Mesendoderm (in vitro differentiated cells): ENCODE measurements around the gene ROR1.

Source experiments
- DNase-seq: peaks from one replicate; pipeline ENCODE4 v3.0.0; 2013
- H2AK5ac ChIP-seq: 2 replicates; pipeline ENCODE4 v1.6.1; 2013; ENCODE audit warnings: low read length, inconsistent platforms
- H2BK120ac ChIP-seq: 2 replicates; pipeline ENCODE4 v1.6.1; 2013; ENCODE audit warnings: low read depth, mild to moderate bottlenecking, low read length, moderate library complexity, mixed read lengths
- H2BK15ac ChIP-seq: replicated peaks from 2 replicates; pipeline ENCODE4 v1.6.1; 2013; ENCODE audit warnings: low read depth, mild to moderate bottlenecking, moderate library complexity
- H2BK5ac ChIP-seq: 2 replicates; pipeline ENCODE4 v1.6.1; 2013; ENCODE audit warnings: low read length, inconsistent platforms
- H3K18ac ChIP-seq: 2 replicates; pipeline ENCODE4 v1.6.1; 2013; ENCODE audit warnings: mild to moderate bottlenecking, low read length, mixed read lengths
- H3K23ac ChIP-seq: one replicate; pipeline ENCODE4 v1.6.1; 2013; ENCODE audit warnings: low read length
- H3K27ac ChIP-seq: 2 replicates; pipeline ENCODE4 v1.5.1; 2013; ENCODE audit warnings: low read depth, mild to moderate bottlenecking, inconsistent platforms, low read length, moderate library complexity
- H3K27me3 ChIP-seq: 2 replicates; pipeline ENCODE4 v1.6.1; 2013; ENCODE audit warnings: low read length, control low read depth, mild to moderate bottlenecking, inconsistent platforms; ENCODE audit not compliant: insufficient read depth, poor library complexity
- H3K36me3 ChIP-seq: 2 replicates; pipeline ENCODE4 v1.6.1; 2013; ENCODE audit warnings: low read length, inconsistent platforms; ENCODE audit not compliant: control insufficient read depth, insufficient read depth
- H3K4ac ChIP-seq: one replicate; pipeline ENCODE4 v1.6.1; 2013; ENCODE audit warnings: low read depth, mild to moderate bottlenecking, low read length, moderate library complexity
- H3K4me1 ChIP-seq: 2 replicates; pipeline ENCODE4 v1.6.1; 2013; ENCODE audit warnings: low read depth, low read length, inconsistent platforms; ENCODE audit not compliant: control insufficient read depth
- H3K4me2 ChIP-seq: 2 replicates; pipeline ENCODE4 v1.6.1; 2013; ENCODE audit warnings: low read length
- H3K4me3 ChIP-seq: 2 replicates; pipeline ENCODE4 v1.5.1; 2013; ENCODE audit warnings: mild to moderate bottlenecking, low read length
- H3K56ac ChIP-seq: one replicate; pipeline ENCODE4 v1.6.1; 2013; ENCODE audit warnings: low read length
- H3K79me1 ChIP-seq: 2 replicates; pipeline ENCODE4 v1.6.1; 2013; ENCODE audit warnings: low read length, inconsistent platforms
- H3K79me2 ChIP-seq: 2 replicates; pipeline ENCODE4 v1.6.1; 2013; ENCODE audit warnings: mild to moderate bottlenecking, low read length; ENCODE audit not compliant: control insufficient read depth, insufficient read depth
- H3K9ac ChIP-seq: 2 replicates; pipeline ENCODE4 v1.6.1; 2013; ENCODE audit warnings: low read length, inconsistent platforms
- H4K5ac ChIP-seq: one replicate; pipeline ENCODE4 v1.6.1; 2013; ENCODE audit warnings: low read length
- H4K8ac ChIP-seq: one replicate; pipeline ENCODE4 v1.6.1; 2013; ENCODE audit warnings: low read depth, mild to moderate bottlenecking, control low read depth, low read length, moderate library complexity
- WGBS: extraction: QIAGEN DNeasy Blood & Tissue Kit; methylation state at CpG from one replicate; pipeline ENCODE4 v1.1.7; 2013; ENCODE audit warnings: low lambda C conversion rate, missing lambda C conversion rate; ENCODE audit not compliant: insufficient coverage; ENCODE audit errors: extremely low coverage; 5-methylcytosine and 5-hydroxymethylcytosine counted together

Gene ROR1

GRCh38 chr1:64117492-64117891 lies 343.7 kb downstream of the ROR1 start:
- Histone ChIP-seq H3K79me2 (no peaks in the 10 kb centered on the region), H3K18ac (no peak overlapping the region), H2BK15ac (no peak overlapping the region), H3K36me3 (no peaks in the 10 kb centered on the region), H3K27me3 (no peaks in the 10 kb centered on the region), H2BK120ac (no peak overlapping the region), H3K56ac (no peak overlapping the region), H4K8ac (no peak overlapping the region), H3K4me1 (no peaks in the 10 kb centered on the region), H3K4me2 (no peak overlapping the region), H2AK5ac (no peak overlapping the region), H3K79me1 (no peaks in the 10 kb centered on the region), H3K4me3 (no peak overlapping the region), H3K27ac (no peak overlapping the region), H3K9ac (no peak overlapping the region), H3K4ac (no peak overlapping the region), H2BK5ac (no peak overlapping the region), H3K23ac (no peak overlapping the region), H4K5ac (no peak overlapping the region)
- no peak for DNase-seq
- no CpG with 5 or more reads among the region's 1 CpG for WGBS

DNA sequence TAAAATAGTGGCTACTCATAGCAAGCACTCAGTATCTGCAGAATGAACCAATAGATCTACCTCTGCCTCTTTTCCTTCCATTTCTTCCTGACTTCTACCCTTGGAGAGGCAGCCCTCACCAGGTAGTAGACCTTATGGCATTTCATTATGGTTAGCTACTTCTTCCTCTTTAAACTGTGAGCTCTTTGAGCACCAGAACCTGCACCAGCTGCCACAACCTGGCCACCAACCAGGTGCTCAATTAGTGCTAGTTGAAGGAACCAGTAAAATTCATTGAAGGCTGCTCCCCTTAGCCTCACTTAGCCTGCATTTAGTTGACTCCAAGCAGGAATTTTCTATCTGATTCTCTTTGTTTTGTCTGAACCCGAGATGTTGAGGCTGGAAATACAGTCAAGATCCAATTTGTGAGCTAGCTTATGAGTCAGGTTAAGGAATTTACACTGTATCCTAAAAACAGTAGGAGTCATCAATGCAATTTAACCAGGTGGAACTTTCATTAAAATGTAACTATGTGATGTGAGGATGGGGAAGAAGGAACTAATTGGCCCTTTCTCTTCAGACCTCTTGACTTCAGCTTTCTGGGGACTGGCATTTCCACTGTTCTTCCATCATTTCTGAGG lies 348.1 kb downstream of the ROR1 start:
- Histone ChIP-seq H3K79me2 (no peaks in the 10 kb centered on the region), H3K79me1 (no peaks in the 10 kb centered on the region), H3K27ac (no peak overlapping the region), H4K8ac (no peak overlapping the region), H2BK120ac (no peak overlapping the region), H2BK5ac (no peak overlapping the region), H3K27me3 (no peaks in the 10 kb centered on the region), H4K5ac (no peak overlapping the region), H2AK5ac (no peak overlapping the region), H3K23ac (no peak overlapping the region), H3K4me3 (no peak overlapping the region), H3K36me3 (no peaks in the 10 kb centered on the region), H2BK15ac (no peak overlapping the region), H3K18ac (no peak overlapping the region), H3K9ac (no peak overlapping the region), H3K4me2 (no peak overlapping the region), H3K4ac (no peak overlapping the region), H3K4me1 (no peaks in the 10 kb centered on the region), H3K56ac (no peak overlapping the region)
- no peak for DNase-seq
- no CpG with 5 or more reads among the region's 1 CpG for WGBS

GRCh38 chr1:64122588-64122987 lies 348.8 kb downstream of the ROR1 start:
- Histone ChIP-seq H3K79me2 (no peaks in the 10 kb centered on the region), H3K9ac (no peak overlapping the region), H2BK120ac (no peak overlapping the region), H3K4ac (no peak overlapping the region), H3K27me3 (no peaks in the 10 kb centered on the region), H3K23ac (no peak overlapping the region), H3K4me3 (no peak overlapping the region), H3K18ac (no peak overlapping the region), H3K4me2 (no peak overlapping the region), H2BK5ac (no peak overlapping the region), H3K36me3 (no peaks in the 10 kb centered on the region), H3K56ac (no peak overlapping the region), H2AK5ac (no peak overlapping the region), H3K79me1 (no peaks in the 10 kb centered on the region), H3K4me1 (no peaks in the 10 kb centered on the region), H4K5ac (no peak overlapping the region), H3K27ac (no peak overlapping the region), H2BK15ac (no peak overlapping the region), H4K8ac (no peak overlapping the region)
- no peak for DNase-seq
- no CpG with 5 or more reads among the region's 3 CpGs for WGBS

DNA sequence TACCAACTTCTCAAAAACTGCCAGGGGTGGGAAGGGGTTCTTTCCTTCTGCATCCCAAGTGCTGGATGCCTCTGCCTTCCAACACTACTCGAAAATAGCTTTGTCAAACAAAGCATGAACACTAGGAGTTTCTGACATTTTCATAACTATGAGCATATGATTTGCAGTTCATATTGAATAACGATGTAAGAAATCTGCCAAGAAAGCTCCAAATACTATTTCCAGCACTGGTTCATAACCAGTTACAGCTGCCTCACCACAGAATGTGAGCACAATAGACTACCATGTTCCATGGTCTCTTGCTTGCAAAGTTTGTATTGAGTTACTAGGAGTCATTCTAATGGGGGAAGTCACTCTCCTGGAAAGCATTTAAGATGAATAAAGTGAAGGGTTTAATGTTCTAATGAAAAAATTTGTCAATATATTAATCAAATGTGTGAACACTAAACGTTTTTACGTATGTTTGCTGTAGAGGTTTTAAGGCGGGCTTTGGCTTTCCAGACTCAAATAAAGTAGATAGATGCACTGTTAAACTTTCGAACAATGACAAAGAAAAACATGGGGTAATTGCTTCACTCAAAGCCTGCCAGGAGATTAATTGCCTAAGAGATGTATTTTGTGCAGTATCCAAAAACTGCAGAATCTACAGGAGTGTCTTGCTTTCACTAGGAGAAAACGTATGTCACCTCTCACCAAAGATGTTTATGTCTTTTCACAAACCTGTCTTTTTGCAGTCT lies 351.1 kb downstream of the ROR1 start:
- H4K5ac ChIP-seq: no peak overlapping the region
- no peaks in the 10 kb centered on the region for H3K4me1 ChIP-seq
- no peak overlapping the region for H2BK120ac ChIP-seq
- no peaks in the 10 kb centered on the region for H3K79me2 ChIP-seq
- no peak overlapping the region for H2BK5ac ChIP-seq
- no peak overlapping the region for H2BK15ac ChIP-seq
- no peak overlapping the region for H3K56ac ChIP-seq
- H3K36me3 ChIP-seq: no peaks in the 10 kb centered on the region
- no peak overlapping the region for H3K27ac ChIP-seq
- H3K79me1 ChIP-seq: no peaks in the 10 kb centered on the region
- H3K4me3 ChIP-seq: no peak overlapping the region
- H3K4me2 ChIP-seq: no peak overlapping the region
- no CpG with 5 or more reads among the region's 7 CpGs for WGBS
- no peak overlapping the region for H4K8ac ChIP-seq
- no peak overlapping the region for H3K18ac ChIP-seq
- no peak overlapping the region for H3K23ac ChIP-seq
- DNase-seq: no peak
- H3K27me3 ChIP-seq: no peaks in the 10 kb centered on the region
- H2AK5ac ChIP-seq: no peak overlapping the region
- H3K4ac ChIP-seq: no peak overlapping the region
- no peak overlapping the region for H3K9ac ChIP-seq

GRCh38 chr1:64126581-64126980 lies 352.8 kb downstream of the ROR1 start:
- H3K4me3 ChIP-seq: no peak overlapping the region
- no peak overlapping the region for H3K56ac ChIP-seq
- no peak overlapping the region for H2BK5ac ChIP-seq
- H3K27ac ChIP-seq: no peak overlapping the region
- H4K5ac ChIP-seq: no peak overlapping the region
- no peaks in the 10 kb centered on the region for H3K79me1 ChIP-seq
- no peak overlapping the region for H3K9ac ChIP-seq
- no peak overlapping the region for H3K18ac ChIP-seq
- WGBS: no CpG with 5 or more reads among the region's 1 CpG
- no peak overlapping the region for H3K23ac ChIP-seq
- H2AK5ac ChIP-seq: no peak overlapping the region
- H3K27me3 ChIP-seq: no peaks in the 10 kb centered on the region
- DNase-seq: no peak
- no peaks in the 10 kb centered on the region for H3K79me2 ChIP-seq
- no peak overlapping the region for H3K4me2 ChIP-seq
- no peak overlapping the region for H4K8ac ChIP-seq
- H3K4me1 ChIP-seq: no peaks in the 10 kb centered on the region
- H3K36me3 ChIP-seq: no peaks in the 10 kb centered on the region
- no peak overlapping the region for H3K4ac ChIP-seq
- no peak overlapping the region for H2BK15ac ChIP-seq
- H2BK120ac ChIP-seq: no peak overlapping the region

DNA sequence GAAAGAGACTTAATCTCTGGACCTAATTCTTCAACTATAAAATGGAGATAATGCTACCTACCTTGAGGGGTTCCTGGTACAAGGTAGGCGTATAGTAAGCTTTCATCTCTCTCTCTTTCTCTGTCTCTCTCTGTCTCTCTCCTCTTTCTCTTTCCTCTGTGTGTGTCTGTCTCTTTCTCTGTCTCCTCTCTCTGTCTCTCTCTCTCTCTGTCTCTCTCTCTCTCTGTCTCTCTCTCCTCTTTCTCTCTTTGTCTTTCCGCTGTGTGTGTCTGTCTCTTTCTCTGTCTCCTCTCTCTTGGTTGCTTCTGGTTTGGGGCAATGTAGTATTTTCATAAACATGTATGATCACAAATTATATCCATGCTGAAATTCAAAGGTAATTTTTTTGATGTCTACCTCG lies 353.5 kb downstream of the ROR1 start:
- H2BK15ac ChIP-seq: no peak overlapping the region
- no peak overlapping the region for H3K4me3 ChIP-seq
- H3K18ac ChIP-seq: no peak overlapping the region
- H3K56ac ChIP-seq: no peak overlapping the region
- no peaks in the 10 kb centered on the region for H3K36me3 ChIP-seq
- H3K27ac ChIP-seq: no peak overlapping the region
- no peak overlapping the region for H3K4ac ChIP-seq
- no peak overlapping the region for H4K5ac ChIP-seq
- no peak overlapping the region for H2BK5ac ChIP-seq
- no peak for DNase-seq
- H3K4me2 ChIP-seq: no peak overlapping the region
- H3K79me2 ChIP-seq: no peaks in the 10 kb centered on the region
- WGBS: no CpG with 5 or more reads among the region's 3 CpGs
- no peaks in the 10 kb centered on the region for H3K4me1 ChIP-seq
- no peak overlapping the region for H3K23ac ChIP-seq
- no peak overlapping the region for H2BK120ac ChIP-seq
- no peak overlapping the region for H4K8ac ChIP-seq
- no peak overlapping the region for H2AK5ac ChIP-seq
- H3K79me1 ChIP-seq: no peaks in the 10 kb centered on the region
- H3K9ac ChIP-seq: no peak overlapping the region
- no peaks in the 10 kb centered on the region for H3K27me3 ChIP-seq
